Smooth muscle cell (in vitro differentiated cells): Measurements from ENCODE around the gene PCSK2. TPM values are rescaled to one million over a fixed set of nuclear protein-coding genes. Genes with fewer than 3 reads are reported as not detected.

Experiments
- DNase-seq: peaks from one replicate; lab custom pipeline; 2025; ENCODE audit not compliant: unreplicated experiment; lab: John Stamatoyannopoulos, UW
- H2AFZ ChIP-seq: fragments of 200-600 bp; sonication (generic); 2 replicates; pipeline ENCODE4 v1.6.0; 2016; ENCODE audit warnings: antibody characterized with exemption, low read depth, mild to moderate bottlenecking
- H3F3A ChIP-seq: fragments of 200-600 bp; sonication (generic); 2 replicates; pipeline ENCODE4 v1.6.0; 2017; ENCODE audit warnings: antibody characterized with exemption, low read depth
- H3K27ac ChIP-seq: fragments of 200-600 bp; sonication (generic); 2 replicates; pipeline ENCODE4 v1.5.1; 2016; ENCODE audit warnings: low read depth, mild to moderate bottlenecking
- H3K27me3 ChIP-seq: fragments of 200-600 bp; sonication (generic); 2 replicates; pipeline ENCODE4 v1.6.1; 2016; ENCODE audit warnings: low read depth, mild to moderate bottlenecking
- H3K36me3 ChIP-seq: fragments of 200-600 bp; sonication (generic); 2 replicates; pipeline ENCODE4 v1.5.1; 2016; ENCODE audit warnings: low read depth
- H3K4me1 ChIP-seq: fragments of 200-600 bp; sonication (generic); 2 replicates; pipeline ENCODE4 v1.5.1; 2016; ENCODE audit warnings: low read depth
- H3K4me2 ChIP-seq: fragments of 200-600 bp; sonication (generic); 2 replicates; pipeline ENCODE4 v1.6.0; 2016; ENCODE audit warnings: mild to moderate bottlenecking
- H3K4me3 ChIP-seq: fragments of 200-600 bp; sonication (generic); 2 replicates; pipeline ENCODE4 v1.5.1; 2016; ENCODE audit warnings: mild to moderate bottlenecking
- H3K79me2 ChIP-seq: fragments of 200-600 bp; sonication (generic); 2 replicates; pipeline ENCODE4 v1.6.0; 2016; ENCODE audit warnings: low read depth, mild to moderate bottlenecking
- H3K9ac ChIP-seq: fragments of 200-600 bp; sonication (generic); 2 replicates; pipeline ENCODE4 v1.6.0; 2016; ENCODE audit warnings: low read depth
- H3K9me3 ChIP-seq: fragments of 200-600 bp; sonication (generic); replicated peaks from 2 replicates; pipeline ENCODE4 v1.5.1; 2016; ENCODE audit warnings: low read depth
- H4K20me1 ChIP-seq: fragments of 200-600 bp; sonication (generic); 2 replicates; pipeline ENCODE4 v1.6.0; 2016; ENCODE audit warnings: low read depth
- CTCF ChIP-seq: fragments of 200-600 bp; sonication (generic); IDR thresholded peaks from 2 replicates; pipeline ENCODE4 v1.5.1; 2017; ENCODE audit warnings: borderline replicate concordance, mild to moderate bottlenecking, antibody characterized with exemption; ENCODE audit not compliant: insufficient read depth, poor library complexity, severe bottlenecking
- WGBS: methylation state at CpG from one replicate; pipeline ENCODE4 v1.1.7; 2016; ENCODE audit warnings: low lambda C conversion rate; 5-methylcytosine and 5-hydroxymethylcytosine counted together
- polyA plus RNA-seq: library from polyadenylated mRNA; unstranded; fragments of >200 nt; fragmentation: Nextera tagmentation; extraction: Ambion mirVana; gene quantifications from 2 replicates; pipeline ENCODE4 v1.2.1, GENCODE V29; 2016
- total RNA-seq: library from RNA; depleted of rRNA; stranded (reverse); fragments of >200 nt; gene quantifications from 2 replicates; pipeline ENCODE4 v1.2.3, GENCODE V29; 2014

PCSK2 gene
- total and polyA plus RNA-seq, 2 experiments from 2014 or later, result not detected

GRCh38 chr20:17316316-17317038, 89.6 kb downstream of the PCSK2 start:
- H2AFZ ChIP-seq, result no peak overlapping the region
- H3F3A ChIP-seq, result no peaks in the 10 kb centered on the region
- no peaks in the 10 kb centered on the region for H3K9me3 ChIP-seq
- H3K36me3 ChIP-seq, result no peaks in the 10 kb centered on the region
- TF ChIP-seq CTCF, result no peak
- H3K4me3 ChIP-seq, result no peak overlapping the region
- H3K4me2 ChIP-seq, result no peak overlapping the region
- no peaks in the 10 kb centered on the region for H3K4me1 ChIP-seq
- no peaks in the 10 kb centered on the region for H4K20me1 ChIP-seq
- DNase-seq, result no peak
- H3K79me2 ChIP-seq, result no peaks in the 10 kb centered on the region
- H3K27me3 ChIP-seq, result no peaks in the 10 kb centered on the region
- 83% methylated on average over 2 of the region's 2 CpGs for WGBS
- no peak overlapping the region for H3K27ac ChIP-seq
- no peak overlapping the region for H3K9ac ChIP-seq

GRCh38 chr20:17317341-17317740, 90.5 kb downstream of the PCSK2 start:
- Histone ChIP-seq H2AFZ (no peak overlapping the region), H3K9me3 (no peaks in the 10 kb centered on the region), H3K36me3 (no peaks in the 10 kb centered on the region), H3F3A (no peaks in the 10 kb centered on the region), H3K9ac (no peak overlapping the region), H3K4me2 (no peak overlapping the region), H3K79me2 (no peaks in the 10 kb centered on the region), H3K4me3 (no peak overlapping the region), H3K27me3 (no peaks in the 10 kb centered on the region), H3K4me1 (no peaks in the 10 kb centered on the region), H3K27ac (no peak overlapping the region), H4K20me1 (no peaks in the 10 kb centered on the region)
- no peak for DNase-seq
- TF ChIP-seq CTCF, result no peak
- 79% methylated on average over 2 of the region's 2 CpGs for WGBS

GRCh38 chr20:17320456-17320855, 93.6 kb downstream of the PCSK2 start:
- H3K36me3 ChIP-seq, result no peaks in the 10 kb centered on the region
- no peak overlapping the region for H2AFZ ChIP-seq
- no peak overlapping the region for H3K4me3 ChIP-seq
- H3F3A ChIP-seq, result no peaks in the 10 kb centered on the region
- H3K27me3 ChIP-seq, result no peaks in the 10 kb centered on the region
- 63% methylated on average over 2 of the region's 2 CpGs for WGBS
- no peaks in the 10 kb centered on the region for H3K9me3 ChIP-seq
- no peak overlapping the region for H3K27ac ChIP-seq
- TF ChIP-seq CTCF, result no peak
- no peak overlapping the region for H3K9ac ChIP-seq
- H3K4me1 ChIP-seq, result no peaks in the 10 kb centered on the region
- DNase-seq, result no peak
- H4K20me1 ChIP-seq, result no peaks in the 10 kb centered on the region
- no peaks in the 10 kb centered on the region for H3K79me2 ChIP-seq
- H3K4me2 ChIP-seq, result no peak overlapping the region

DNA sequence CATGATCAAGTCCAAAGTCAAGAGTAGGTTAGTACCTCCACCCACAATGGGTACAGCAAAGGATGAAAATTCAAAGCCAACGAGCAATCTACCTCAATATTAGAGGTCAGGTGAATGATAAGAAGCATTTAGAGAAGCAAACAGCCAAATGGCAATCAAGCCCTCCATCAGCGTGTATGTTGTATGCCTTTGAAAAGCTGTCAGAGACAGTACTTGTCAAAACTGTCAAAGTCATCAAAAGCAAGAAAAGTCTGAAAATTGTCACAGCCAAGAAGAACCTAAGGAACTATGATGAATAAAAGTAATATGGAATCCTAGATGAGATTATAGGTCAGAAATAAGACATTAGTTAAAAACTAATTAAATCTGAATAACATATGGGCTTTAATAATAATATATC, 99.3 kb downstream of the PCSK2 start:
- H3K4me1 ChIP-seq, result no peaks in the 10 kb centered on the region
- no peaks in the 10 kb centered on the region for H4K20me1 ChIP-seq
- no peaks in the 10 kb centered on the region for H3F3A ChIP-seq
- H3K27me3 ChIP-seq, result no peaks in the 10 kb centered on the region
- no peak for TF ChIP-seq CTCF
- H3K27ac ChIP-seq, result no peak overlapping the region
- H3K79me2 ChIP-seq, result no peaks in the 10 kb centered on the region
- H3K9me3 ChIP-seq, result no peaks in the 10 kb centered on the region
- H3K36me3 ChIP-seq, result no peaks in the 10 kb centered on the region
- no peak overlapping the region for H3K9ac ChIP-seq
- 90% methylated on average over 2 of the region's 2 CpGs for WGBS
- no peak overlapping the region for H2AFZ ChIP-seq
- DNase-seq, result no peak
- no peak overlapping the region for H3K4me3 ChIP-seq
- H3K4me2 ChIP-seq, result no peak overlapping the region
